ENCODE results near the gene CACNA1E.

CACNA1E gene

DNA sequence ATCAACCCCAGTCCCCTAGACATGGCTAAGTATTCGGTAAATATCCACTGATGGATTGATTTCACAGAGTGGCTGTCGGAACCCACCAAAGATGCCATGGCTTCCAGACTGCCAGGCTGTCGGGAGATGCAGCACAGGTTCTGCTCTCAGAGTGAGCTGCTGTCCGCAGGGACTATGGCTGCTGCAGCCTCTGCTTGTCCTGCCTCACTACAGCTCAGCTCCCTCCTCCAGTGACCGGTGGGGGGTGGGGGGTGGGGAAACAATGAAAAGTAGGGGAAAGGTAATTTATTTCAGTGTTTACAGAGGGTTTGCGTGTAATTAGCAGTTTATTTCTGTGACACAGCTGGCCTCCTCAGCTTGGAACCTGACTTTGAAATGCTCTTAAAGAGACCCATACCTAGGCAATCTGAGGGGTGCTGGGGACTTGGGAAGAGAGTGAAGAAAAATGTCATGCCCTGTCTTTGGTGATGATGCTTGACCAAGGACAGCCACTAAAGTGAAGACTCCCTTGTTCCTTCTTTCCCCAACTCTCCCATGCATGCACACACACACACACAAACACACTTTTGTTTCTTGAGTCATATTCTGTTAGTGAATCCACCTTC lies 109.0 kb downstream of the CACNA1E start:
- no peak for DNase-seq

DNA sequence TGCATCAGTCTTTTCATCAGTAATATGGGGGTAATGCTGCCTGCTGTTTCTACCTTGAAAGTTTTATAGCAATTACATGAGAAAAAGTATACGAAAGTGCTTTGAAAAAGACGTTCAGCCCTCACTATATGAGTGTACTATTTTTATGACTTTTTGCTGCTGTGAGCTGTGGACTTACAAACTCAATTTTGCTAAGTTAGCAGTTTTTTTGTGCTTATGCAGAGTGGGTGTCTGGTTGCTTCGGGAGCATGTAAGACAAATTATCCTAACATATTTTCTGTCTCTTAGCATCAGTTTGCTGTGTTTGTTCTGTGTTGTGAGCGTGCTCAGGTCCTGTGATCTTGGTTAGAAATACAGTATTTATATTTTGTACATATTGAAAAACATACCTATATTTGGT lies 109.7 kb downstream of the CACNA1E start:
- no peak for DNase-seq

DNA sequence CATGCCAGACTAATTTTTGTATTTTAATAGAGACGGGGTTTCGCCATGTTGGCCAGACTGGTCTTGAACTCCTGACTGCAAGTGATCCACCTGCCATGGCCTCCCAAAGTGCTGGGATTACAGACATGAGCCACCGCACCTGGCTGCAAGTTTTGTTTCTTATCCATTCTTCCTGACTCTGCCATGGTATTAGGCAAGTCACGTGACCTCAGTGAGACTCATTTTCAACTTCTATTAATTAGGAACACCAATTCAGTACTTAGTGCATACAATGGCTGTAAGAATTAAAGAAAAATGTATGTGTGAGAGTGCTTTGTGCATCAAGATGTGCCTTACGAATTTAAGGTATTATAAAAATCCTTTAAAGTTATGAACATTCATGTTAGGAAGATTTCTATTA lies 111.2 kb downstream of the CACNA1E start:
- DNase-seq, result no peak

DNA sequence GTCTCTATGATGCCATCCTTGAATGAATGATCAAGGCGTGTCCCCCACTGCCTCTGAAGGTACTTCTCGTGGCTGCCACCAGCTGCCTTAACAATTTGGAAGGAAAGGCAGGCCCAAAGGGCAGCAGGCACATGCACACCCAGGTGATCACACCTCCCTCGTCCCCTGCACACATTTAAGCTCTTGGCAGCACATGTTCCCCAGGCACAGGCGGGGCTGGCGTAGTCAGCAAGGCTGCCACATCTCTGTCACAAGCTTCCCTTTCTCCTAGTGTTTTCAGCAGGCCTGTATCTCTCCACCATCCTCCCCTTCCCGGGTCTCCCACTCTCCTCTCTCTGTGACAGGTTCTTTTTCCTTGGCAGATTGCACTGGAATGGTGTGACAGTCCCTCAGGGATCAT lies 111.9 kb downstream of the CACNA1E start:
- DNase-seq, result no peak

DNA sequence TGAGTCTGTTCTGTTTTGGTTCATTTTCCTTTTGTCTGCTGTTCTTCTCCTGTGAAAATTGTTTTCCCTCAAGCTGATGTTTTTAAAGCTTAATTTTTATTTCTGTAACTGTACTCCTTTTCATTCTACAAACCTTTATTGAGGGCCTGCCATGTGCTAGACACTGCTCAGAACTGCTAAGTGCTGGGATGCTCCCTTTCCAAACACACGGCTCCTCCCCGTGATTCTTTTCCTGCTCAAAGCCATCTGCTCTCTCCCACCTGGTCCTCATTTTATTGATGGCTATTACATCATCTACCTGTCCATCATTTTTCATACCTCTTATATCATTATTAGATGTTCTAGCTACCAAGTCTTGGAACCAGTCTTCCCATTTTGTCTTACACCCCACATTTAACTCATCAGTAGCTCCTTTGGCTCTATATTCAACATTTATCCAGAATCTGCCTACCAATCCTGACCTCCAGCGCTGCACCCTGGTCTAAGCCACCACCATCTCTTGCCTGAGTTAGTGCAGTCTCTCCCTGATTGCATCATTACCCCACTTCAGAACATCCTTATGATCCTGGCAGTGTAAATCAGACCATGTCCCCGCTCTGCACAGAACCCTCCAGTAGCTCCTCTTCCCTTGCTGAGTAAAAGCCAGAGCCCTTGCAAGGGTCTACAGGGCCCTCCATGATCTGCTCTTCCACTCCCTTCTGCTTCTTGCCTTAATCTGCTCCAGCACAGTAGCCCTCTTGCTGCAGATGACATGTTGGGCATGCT lies 118.1 kb downstream of the CACNA1E start:
- DNase-seq, result no peak

DNA sequence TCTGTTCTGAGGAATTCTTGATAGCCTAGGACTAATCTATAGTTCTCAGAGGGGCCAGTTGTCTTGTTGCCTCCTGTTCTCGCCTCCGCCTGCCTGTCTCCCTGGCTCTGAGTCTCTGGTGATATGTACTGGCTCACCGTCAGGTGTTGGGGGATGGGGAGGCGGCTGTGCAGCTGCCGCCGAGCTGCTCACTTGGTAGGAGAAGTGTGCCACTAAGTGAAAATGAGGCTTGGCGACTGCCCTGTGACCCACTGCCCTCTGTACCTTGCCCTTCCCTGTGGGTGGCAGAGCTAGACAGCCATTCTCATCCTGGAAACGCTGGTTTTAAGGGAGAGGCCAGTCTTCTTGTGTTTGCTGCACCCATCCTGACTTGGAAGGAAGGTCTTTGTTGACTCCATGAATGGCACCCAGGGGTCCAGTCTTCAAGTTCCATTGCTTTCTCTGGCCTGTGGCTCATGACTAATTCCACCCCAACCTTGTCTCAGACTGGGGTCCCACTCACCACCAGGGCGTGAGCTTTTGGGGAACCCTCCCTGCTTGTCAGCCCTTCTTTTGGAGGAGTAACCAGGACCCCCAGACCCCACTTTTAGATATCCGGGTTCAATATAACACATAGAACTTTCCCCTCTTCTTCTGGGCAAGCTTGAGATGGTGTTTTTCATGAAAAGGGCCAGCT lies 120.6 kb downstream of the CACNA1E start:
- DNase-seq, result no peak

DNA sequence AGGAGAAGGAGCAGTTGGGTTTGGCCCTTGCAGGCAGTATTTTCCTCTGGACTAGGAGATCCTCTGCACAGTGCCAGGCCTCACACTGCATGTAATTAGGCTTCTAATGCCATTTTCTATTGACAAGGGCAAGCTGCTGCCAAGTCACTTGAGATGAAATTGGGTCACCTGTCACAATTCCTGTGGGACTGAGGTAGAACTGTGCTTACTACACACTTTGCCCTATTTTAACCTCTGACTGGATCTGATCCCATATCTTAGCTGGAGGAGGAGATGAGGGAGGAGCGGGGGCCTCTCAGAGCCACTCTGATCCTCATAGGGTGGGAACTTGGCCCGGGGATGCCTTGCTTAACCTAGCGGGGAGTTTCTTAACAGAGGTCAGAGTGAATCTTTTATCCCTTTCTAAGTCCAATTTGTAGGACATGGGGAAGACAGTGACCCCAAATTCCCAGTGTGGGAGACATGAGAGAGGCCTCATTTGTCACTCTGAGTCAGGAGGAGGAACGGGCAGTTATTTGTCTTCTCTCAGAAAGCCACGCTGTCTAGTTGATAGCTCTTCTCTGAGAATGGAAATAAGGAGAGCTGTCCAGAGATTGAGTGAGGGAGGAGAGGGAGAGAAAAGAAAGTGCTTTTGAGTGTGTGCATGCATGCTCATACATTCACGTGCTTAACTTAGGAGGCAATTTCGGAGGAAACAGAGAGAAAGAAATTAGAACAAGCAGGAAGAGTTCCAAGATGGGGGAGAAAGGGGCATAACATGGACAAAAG lies 121.3 kb downstream of the CACNA1E start:
- DNase-seq, result no peak

DNA sequence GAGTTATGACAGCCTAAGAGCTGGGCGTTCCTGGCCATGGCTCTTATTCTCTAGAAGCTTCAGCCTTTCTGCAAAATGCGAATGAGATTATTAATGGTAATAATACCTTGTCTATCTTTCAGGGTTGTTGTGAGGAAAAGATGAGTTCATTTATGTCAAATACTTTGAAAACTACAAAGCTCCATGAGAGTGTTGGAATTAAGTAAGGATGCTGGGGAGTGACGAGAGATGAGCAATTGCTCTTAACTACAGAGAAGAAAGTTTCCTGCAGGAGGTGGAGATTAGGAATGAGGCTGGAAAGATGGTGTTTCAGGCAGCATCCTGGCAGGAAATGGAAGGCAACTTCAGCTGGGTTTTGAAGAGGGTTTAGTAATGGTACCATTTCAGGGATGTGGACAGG lies 124.2 kb downstream of the CACNA1E start:
- DNase-seq, result no peak

DNA sequence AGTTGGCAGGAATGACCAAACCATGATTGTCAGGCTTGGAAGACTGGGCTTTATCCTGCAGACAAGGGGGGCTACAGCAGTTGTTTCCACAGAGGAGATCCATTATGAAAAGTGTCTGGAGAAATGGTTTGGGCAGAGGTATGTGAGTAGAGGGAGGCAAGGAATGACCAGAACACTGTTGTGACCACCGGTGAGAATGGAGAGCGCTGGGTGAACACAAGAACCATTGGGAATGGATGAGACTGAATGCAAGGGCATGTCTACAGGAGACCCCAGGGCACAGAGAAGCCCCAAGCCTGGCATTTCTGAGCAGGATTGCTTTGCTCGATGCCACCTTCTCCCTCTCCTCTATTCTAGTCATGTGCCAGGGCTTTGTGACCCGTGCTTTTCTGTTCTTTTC lies 125.1 kb downstream of the CACNA1E start:
- no peak for DNase-seq

DNA sequence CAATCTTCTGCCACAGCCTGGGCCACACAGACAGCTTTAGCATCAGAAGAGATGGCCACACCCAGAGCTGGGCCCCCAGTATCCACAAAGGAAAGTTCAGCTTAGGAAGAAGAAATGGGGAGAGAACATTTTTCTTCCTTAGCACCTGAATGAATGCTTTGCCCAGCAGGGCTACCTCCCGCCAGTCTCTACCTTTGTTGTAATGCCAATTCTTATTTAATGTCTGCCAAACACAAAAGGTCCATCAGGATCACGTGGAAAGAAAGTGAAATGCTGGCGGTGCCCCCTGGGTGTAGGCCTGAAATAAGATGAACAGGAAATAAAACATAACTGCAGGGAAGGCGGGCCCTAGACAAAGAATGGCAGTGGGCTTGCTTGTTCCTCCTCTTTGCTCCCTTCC lies 125.6 kb downstream of the CACNA1E start:
- DNase-seq, result no peak

DNA sequence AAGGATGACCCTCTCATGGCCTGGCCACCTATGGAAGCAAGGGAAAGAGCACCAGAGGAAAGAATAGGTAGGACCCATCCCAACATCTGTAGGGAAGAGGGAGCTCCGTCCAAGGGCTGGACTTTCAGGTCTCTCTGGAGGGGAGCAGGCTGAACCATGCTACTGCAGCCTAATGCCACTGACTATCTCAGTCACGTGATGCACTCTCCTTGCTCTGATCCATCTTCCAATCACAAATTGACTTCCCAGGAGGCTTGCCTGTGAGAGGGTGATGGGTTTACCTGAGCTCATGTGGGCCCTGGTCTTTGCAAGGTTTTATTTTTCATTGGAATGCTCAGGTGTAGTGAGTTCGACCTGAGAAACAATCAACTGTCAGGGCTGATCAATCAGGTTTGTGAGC lies 128.8 kb downstream of the CACNA1E start:
- DNase-seq, result no peak

DNA sequence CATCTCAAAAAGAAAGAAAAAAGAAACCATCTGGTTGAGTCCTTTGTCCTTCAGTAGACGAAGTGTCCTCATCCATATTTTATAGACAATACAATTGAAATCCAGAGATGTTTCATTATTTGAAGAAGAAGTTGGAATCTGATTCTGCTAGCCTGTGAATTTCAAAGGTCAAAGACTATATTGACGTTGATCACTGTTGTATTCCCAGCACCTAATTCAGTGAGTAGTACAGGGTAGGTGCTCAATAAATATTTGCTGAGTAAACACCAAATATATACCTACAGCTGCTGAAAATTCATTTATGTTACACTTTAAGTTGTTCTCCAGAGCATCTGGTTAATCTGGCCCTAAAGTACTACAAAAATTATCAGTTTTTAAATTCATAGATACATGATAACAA lies 135.2 kb downstream of the CACNA1E start:
- DNase-seq, result no peak

DNA sequence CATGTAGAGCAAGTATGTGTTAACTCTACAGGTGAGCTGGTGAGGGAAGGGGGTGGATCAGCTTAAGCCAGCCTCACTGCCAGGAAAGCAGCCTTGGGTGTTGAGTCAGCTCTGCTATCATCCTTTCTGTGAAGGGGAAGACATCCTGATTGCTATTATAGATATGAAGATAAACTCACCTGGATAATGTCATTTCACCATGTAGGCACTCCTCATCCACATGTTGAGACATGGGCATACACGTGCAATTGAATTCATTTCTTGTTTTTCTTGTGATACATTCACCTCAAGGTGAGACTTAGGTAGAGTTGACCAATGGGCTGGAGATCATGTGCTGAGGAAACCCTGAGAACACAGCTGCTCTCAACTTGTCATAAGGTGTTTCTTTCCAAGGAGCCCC lies 136.9 kb downstream of the CACNA1E start:
- no peak for DNase-seq

DNA sequence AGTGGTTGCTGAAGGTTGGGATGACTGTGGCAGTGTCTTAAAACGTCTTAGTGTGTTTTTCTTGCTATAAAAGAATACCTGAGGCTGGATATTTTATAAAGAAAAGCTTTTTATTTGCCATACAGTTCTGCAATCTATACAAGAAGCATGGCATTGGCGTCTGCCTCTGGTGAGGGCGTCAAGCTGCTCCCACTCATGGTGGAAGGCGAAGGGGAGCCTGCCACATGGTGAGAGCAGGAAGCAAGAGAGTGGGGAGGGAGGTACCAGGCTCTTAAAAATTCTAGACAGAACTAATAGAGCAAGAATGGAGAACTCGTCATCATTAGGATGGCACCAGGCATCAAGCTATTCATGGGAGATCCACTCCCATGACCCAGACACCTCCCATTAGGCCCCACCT lies 140.5 kb downstream of the CACNA1E start:
- DNase-seq, result no peak

DNA sequence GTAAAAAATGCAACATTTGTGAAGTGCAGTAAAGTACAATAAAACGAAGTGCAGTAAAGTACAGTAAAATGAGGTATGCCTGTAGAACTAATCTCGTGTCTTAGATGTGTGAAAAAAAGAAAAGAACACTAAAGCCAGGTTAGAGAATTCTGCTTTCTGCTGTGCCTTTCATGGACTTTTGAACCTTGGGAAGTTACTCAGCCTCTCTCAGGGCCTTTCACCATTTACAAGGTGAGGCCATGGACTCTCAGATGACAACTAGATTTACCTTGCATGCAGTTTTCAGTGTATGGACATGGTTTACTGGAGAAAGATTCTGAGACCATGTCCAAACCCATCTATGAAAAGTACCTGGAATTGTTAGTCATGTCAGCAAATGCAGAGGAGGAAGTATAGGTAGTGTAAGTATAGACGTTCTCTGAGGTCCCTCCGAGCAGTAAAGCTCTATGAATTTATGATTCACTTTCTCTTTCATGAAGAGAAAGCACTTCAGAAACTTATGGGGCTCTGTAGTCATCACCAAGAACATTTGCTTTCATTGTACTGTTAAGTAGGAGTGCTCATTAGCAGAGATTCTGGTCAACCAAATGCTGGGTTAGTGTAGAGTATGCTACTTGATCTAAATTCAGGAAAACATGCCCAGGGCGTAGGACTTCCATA lies 143.1 kb downstream of the CACNA1E start:
- no peak for DNase-seq

DNA sequence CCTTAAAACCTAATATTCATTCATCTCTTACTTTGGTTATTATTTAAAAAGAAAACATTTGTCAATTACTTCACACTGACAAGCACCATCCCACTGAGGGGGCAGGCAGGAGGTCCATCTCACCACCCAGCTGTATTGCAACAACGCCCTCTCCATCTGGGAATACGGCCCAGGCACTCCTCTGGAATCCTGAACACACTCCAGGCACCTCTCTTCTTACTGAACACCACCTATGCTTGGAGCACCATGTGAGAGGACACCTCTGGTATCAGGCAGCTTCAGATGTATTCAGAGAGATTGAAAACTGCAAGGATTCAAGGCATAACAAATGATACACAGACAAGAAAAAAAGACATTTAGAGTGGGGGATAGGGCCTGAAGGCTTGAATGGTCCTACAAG lies 147.1 kb downstream of the CACNA1E start:
- DNase-seq, result no peak

DNA sequence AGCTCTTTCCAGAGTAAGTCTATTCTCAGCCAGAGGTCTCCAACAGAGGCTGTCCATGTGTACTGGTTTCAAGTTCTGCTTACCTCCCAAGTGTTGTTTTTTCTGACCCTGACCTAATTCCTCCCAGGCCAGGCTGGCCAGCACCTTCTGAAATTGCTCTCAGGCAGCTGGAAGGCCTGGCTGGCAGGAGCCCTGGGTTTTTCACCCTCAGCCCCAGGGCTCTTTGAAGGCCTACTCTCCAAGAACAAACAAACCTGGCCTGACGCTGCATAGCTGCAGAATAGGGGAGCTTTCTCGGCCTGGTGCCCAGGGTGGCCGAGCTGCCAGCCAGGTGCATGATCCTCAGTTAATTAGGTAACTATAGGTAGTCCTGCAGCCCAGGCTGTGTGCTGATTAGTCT lies 147.5 kb downstream of the CACNA1E start:
- DNase-seq, result no peak

DNA sequence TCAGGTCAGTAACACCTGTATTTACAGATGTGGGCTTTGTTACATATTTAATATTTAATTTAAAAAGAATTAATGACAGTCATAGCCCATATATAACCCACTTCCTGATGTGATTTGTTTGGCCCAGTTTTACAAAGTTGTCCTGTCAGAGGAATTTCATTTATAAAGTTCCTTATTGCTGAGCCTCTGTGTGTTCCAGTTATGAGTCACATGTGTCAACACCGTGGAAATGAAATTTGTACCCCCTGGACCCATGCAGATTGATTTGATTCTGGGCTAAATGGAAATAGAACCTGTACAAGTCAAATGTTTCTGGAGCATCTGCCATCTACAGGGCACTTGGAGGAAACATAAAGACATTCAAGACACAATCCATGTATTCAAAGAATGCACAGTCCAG lies 149.2 kb downstream of the CACNA1E start:
- DNase-seq, result no peak

DNA sequence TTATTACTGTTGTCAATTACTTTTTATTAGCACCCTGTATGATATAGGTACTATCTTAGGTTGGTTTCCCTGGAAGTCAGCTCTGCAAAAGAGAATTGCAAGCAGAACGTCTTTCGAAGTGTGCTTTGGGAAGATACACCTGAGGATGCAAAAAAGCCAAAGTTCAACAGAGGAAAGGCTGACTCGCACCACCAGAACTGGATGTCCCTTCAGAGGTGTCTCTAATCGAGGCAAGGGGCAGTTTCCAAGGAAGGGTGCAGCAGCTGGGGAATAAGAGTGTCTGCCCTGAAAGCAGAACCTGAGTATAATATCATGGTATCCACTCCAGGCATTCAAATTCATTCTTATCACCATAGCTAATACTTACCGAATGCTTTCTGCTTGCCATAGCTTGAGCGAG lies 149.6 kb downstream of the CACNA1E start:
- DNase-seq, result no peak

DNA sequence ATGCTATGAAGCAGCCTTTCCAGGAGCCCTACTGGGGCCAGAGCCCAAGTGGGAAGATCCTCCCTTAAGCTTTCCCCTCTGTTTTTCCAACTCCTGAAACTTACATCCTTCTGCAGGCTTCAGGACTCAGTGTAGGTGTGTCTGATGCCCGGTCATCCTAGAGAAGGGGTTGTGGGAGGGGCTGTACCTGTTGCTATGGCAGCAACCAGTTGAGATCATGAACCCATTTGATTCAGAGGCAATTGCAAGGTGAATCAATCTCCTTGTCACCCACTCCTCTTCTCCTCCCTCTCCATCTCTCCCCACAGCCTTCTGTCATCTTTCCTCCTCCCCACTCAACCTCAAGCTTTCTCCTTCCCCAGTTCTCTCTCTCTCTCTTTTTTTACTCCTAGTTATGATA lies 151.8 kb downstream of the CACNA1E start:
- no peak for DNase-seq

DNA sequence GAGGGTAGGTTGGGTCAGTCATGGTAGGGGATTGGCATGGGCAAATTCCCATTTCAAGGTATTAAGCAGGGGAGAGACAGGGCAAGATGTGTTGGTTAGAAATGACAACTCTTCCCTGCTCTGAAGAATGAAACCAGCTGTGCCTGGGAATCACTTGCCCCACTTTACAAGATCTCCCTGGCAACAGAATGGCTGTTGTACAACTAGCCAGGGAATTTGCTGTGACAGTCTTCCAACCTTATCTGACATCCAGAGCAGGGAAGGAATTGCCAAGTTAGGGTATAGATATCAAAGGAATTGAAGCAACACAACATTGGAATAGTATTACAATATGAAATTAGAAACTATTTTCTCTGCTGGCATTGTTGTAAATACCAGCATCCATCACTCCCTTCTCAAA lies 154.7 kb downstream of the CACNA1E start:
- no peak for DNase-seq

DNA sequence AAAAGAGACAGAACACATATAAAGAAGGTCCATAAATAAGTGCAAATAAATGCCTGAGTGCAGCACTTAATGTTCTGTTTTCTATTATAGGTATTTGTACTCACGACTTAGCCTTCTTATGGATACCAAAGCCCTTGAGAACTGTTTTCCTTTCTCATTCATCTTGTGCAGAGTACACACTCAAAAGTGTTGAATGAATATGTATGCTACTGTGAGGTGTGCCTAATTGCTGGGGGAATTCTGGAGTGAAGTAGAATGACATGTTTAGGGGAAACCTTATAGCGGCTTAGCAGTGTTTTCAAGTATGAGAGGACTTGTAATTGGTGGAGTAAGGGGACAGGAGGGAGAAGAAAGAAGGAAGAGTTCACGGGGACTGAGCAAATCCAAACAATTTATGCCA lies 157.6 kb downstream of the CACNA1E start:
- DNase-seq, result no peak

DNA sequence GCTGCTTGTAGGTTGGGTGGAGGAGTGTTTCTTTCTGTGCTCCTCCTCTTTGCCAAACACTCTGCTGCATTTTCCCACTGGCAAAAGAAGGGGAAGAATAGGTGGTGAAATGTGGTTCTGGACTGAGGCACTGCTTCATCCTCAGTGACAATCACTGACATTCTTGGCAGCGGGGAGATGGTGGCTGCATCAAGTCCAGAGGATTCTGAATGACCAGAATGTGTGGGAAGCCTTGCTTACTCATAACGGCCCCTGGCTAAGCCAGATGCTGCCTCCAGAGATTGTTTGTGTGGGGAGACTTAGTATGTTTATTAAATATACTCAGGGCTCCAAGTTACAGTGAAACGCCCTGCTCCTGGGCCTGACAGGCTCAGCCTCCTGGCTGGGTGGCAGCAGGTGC lies 160.3 kb downstream of the CACNA1E start:
- DNase-seq, result no peak
